H1 (cell line): ENCODE results near the gene PLEKHA3. TPM values are rescaled to one million over a fixed set of nuclear protein-coding genes. Genes with fewer than 3 reads are reported as not detected.

Source experiments
- CTCF ChIA-PET: fragments of 300-600 bp; sonication (Branson Sonifier 250); formaldehyde crosslinking; loops from one replicate; lab custom pipeline; 2021; ENCODE audit not compliant: partially characterized antibody; lab: Charles Lee
- POLR2A ChIA-PET: fragments of 300-600 bp; sonication (Branson Sonifier 250); formaldehyde crosslinking; loops from one replicate; lab custom pipeline; 2021; ENCODE audit warnings: inconsistent platforms; ENCODE audit not compliant: partially characterized antibody; lab: Charles Lee
- DNase-seq, 2 experiments: peaks; one replicate each; pipeline versions ENCODE4 v3.0.0 to v3.0.0-alpha.2; 2010 to 2022; ENCODE audit warnings: low spot score in 2 of 2, low read depth in 1 of 2, mixed read lengths in 1 of 2
- FAIRE-seq: peaks from 2 replicates; lab custom pipeline; 2011; peaks lifted over from hg19 to GRCh38; lab: Jason Lieb, UNC
- H2AFZ ChIP-seq: 2 replicates; pipeline ENCODE4 v1.8.1; 2012; ENCODE audit warnings: low read length, inconsistent platforms
- H2AK5ac ChIP-seq: 2 replicates; pipeline ENCODE4 v1.6.1; 2013; ENCODE audit warnings: low read depth, low read length
- H2BK120ac ChIP-seq: replicated peaks from 2 replicates; pipeline ENCODE3; 2013; ENCODE audit warnings: low read depth, low read length, inconsistent platforms
- H2BK12ac ChIP-seq: 2 replicates; pipeline ENCODE4 v1.6.1; 2013; ENCODE audit warnings: low read depth, low read length
- H2BK15ac ChIP-seq: 2 replicates; pipeline ENCODE4 v1.6.1; 2013; ENCODE audit warnings: low read length
- H2BK20ac ChIP-seq: 2 replicates; pipeline ENCODE4 v1.6.1; 2013; ENCODE audit warnings: low read length
- H2BK5ac ChIP-seq: 2 replicates; pipeline ENCODE4 v1.6.1; 2013; ENCODE audit warnings: low read depth, low read length
- H3K14ac ChIP-seq: 2 replicates; pipeline ENCODE4 v1.6.1; 2013; ENCODE audit warnings: inconsistent platforms; ENCODE audit not compliant: insufficient read length
- H3K18ac ChIP-seq: 2 replicates; pipeline ENCODE4 v1.6.1; 2013; ENCODE audit warnings: low read length; ENCODE audit errors: extremely low read depth
- H3K23ac ChIP-seq: 2 replicates; pipeline ENCODE4 v1.6.1; 2013; ENCODE audit warnings: inconsistent platforms; ENCODE audit not compliant: insufficient read length
- H3K23me2 ChIP-seq: 2 replicates; pipeline ENCODE4 v1.6.1; 2013; ENCODE audit warnings: low read depth, low read length
- H3K27ac ChIP-seq: 2 replicates; pipeline ENCODE4 v1.6.1; 2011; ENCODE audit warnings: low read depth, low read length, inconsistent platforms
- H3K27me3 ChIP-seq, 4 experiments: replicated peaks in 1 of 4; 1 replicate in 1 of 4; 2 replicates in 3 of 4; pipeline versions ENCODE4 v1.6.1 to v1.8.1; 2011 to 2013; ENCODE audit warnings: low read length in 3 of 4, mild to moderate bottlenecking in 3 of 4, inconsistent platforms in 2 of 4, mixed read lengths in 2 of 4, moderate library complexity in 1 of 4; ENCODE audit not compliant: control insufficient read depth in 3 of 4, insufficient read depth in 3 of 4; ENCODE audit errors: extremely low read depth in 1 of 4
- H3K36me3 ChIP-seq, 4 experiments: 2 replicates each; pipeline versions ENCODE4 v1.6.1 to v1.8.1; 2011 to 2013; ENCODE audit warnings: mild to moderate bottlenecking in 4 of 4, low read length in 3 of 4, moderate library complexity in 2 of 4, control low read depth in 1 of 4, inconsistent platforms in 1 of 4; ENCODE audit not compliant: insufficient read depth in 4 of 4, control insufficient read depth in 2 of 4
- H3K4ac ChIP-seq: replicated peaks from 2 replicates; pipeline ENCODE3; 2013; ENCODE audit warnings: low read length, low read depth, mixed read lengths, inconsistent platforms; ENCODE audit not compliant: insufficient read length
- H3K4me1 ChIP-seq, 4 experiments: replicated peaks in 1 of 4; 1 replicate in 1 of 4; 2 replicates in 3 of 4; pipeline versions ENCODE4 v1.6.1 to v1.8.1; 2011 to 2013; ENCODE audit warnings: low read length in 3 of 4, inconsistent platforms in 2 of 4, mixed read lengths in 1 of 4; ENCODE audit not compliant: insufficient read depth in 4 of 4, control insufficient read depth in 3 of 4
- H3K4me2 ChIP-seq, 2 experiments: 2 replicates each; pipeline versions ENCODE4 v1.6.1 to v1.8.1; 2011 to 2013; ENCODE audit warnings: low read depth in 2 of 2, low read length in 2 of 2, control low read depth in 1 of 2, inconsistent platforms in 1 of 2, mild to moderate bottlenecking in 1 of 2; ENCODE audit not compliant: insufficient read depth in 1 of 2
- H3K4me3 ChIP-seq, 4 experiments: fragments of 200-600, 300-600 bp in 1 of 4; sonication (generic), shearing (Covaris generic), sonication (Bioruptor Twin) in 1 of 4; 2 replicates each; pipeline versions ENCODE4 v1.5.1 to v1.8.1; 2011 to 2016; ENCODE audit warnings: low read length in 4 of 4, low read depth in 3 of 4, control low read depth in 2 of 4, inconsistent platforms in 2 of 4, mild to moderate bottlenecking in 2 of 4, mixed read lengths in 1 of 4, moderate library complexity in 1 of 4; ENCODE audit not compliant: insufficient read depth in 2 of 4; ENCODE audit errors: extremely low read depth in 1 of 4
- H3K56ac ChIP-seq: replicated peaks from 2 replicates; pipeline ENCODE3; 2013; ENCODE audit warnings: low read depth, mild to moderate bottlenecking, mixed read lengths, low read length, inconsistent platforms; ENCODE audit not compliant: insufficient read length
- H3K79me1 ChIP-seq: 2 replicates; pipeline ENCODE4 v1.6.1; 2013; ENCODE audit warnings: low read depth, low read length, control low read depth
- H3K79me2 ChIP-seq, 2 experiments: 2 replicates each; pipeline versions ENCODE4 v1.6.1 to v1.8.1; 2012 to 2013; ENCODE audit warnings: low read length in 2 of 2, mild to moderate bottlenecking in 2 of 2, inconsistent platforms in 1 of 2; ENCODE audit not compliant: insufficient read depth in 2 of 2, control insufficient read depth in 1 of 2
- H3K9ac ChIP-seq, 4 experiments: replicated peaks in 1 of 4; 1 replicate in 1 of 4; 2 replicates in 3 of 4; pipeline versions ENCODE4 v1.6.1 to v1.8.1; 2011 to 2013; ENCODE audit warnings: low read depth in 3 of 4, low read length in 3 of 4, control low read depth in 2 of 4, mild to moderate bottlenecking in 2 of 4, moderate library complexity in 2 of 4, inconsistent platforms in 1 of 4; ENCODE audit errors: extremely low read depth in 1 of 4
- H3K9me3 ChIP-seq, 2 experiments: 2 replicates each; pipeline versions ENCODE4 v1.6.1 to v1.8.1; 2012 to 2013; ENCODE audit warnings: mild to moderate bottlenecking in 2 of 2, moderate library complexity in 2 of 2, control low read depth in 1 of 2, inconsistent platforms in 1 of 2, low read depth in 1 of 2, low read length in 1 of 2, mixed read lengths in 1 of 2; ENCODE audit not compliant: insufficient read depth in 2 of 2
- H4K20me1 ChIP-seq, 2 experiments: replicated peaks in 1 of 2; 2 replicates each; pipeline versions ENCODE3 to v1.8.1; 2011 to 2013; ENCODE audit warnings: inconsistent platforms in 2 of 2, low read length in 2 of 2, mild to moderate bottlenecking in 1 of 2; ENCODE audit not compliant: insufficient read depth in 2 of 2, control insufficient read depth in 1 of 2
- H4K5ac ChIP-seq: 2 replicates; pipeline ENCODE4 v1.6.1; 2013; ENCODE audit warnings: low read length, low read depth, mixed read lengths, inconsistent platforms; ENCODE audit not compliant: insufficient read length
- H4K8ac ChIP-seq: 2 replicates; pipeline ENCODE4 v1.8.0; 2013; ENCODE audit warnings: mild to moderate bottlenecking, moderate library complexity, low read length, inconsistent platforms; ENCODE audit not compliant: insufficient read depth; ENCODE audit errors: extremely low read depth
- H4K91ac ChIP-seq: replicated peaks from 2 replicates; pipeline ENCODE3; 2013; ENCODE audit warnings: low read length, mixed read lengths, inconsistent platforms; ENCODE audit not compliant: insufficient read length
- WGBS, 2 experiments: shearing (Covaris generic) in 1 of 2; methylation state at CpG; one replicate each; pipeline versions ENCODE4 v1.1.6 to v1.1.7; 2013 to 2015; ENCODE audit warnings: low lambda C conversion rate in 2 of 2, mixed read lengths in 2 of 2, inconsistent platforms in 1 of 2, low coverage in 1 of 2, missing lambda C conversion rate in 1 of 2; ENCODE audit not compliant: insufficient replicate concordance in 2 of 2, insufficient coverage in 1 of 2, insufficient read length in 1 of 2; ENCODE audit errors: extremely low coverage in 1 of 2, missing lambda C conversion rate in 1 of 2; 5-methylcytosine and 5-hydroxymethylcytosine counted together
- polyA plus RNA-seq, 7 experiments: library from polyadenylated mRNA; depleted of rRNA in 3 of 7; stranded (reverse) in 5 of 7; unstranded in 2 of 7; fragments of >200 nt in 5 of 7; fragments of 200-250 nt in 2 of 7; gene quantifications; 1 replicate in 5 of 7; 2 replicates in 1 of 7; 4 replicates in 1 of 7; pipeline versions ENCODE4 v1.2.1 to v1.2.3, GENCODE V29; 2011 to 2013; ENCODE audit warnings: missing spikeins in 2 of 7, mixed read lengths in 2 of 7
- total RNA-seq: library from RNA; stranded (reverse); fragmentation: NEBNext Ultra II Directional; extraction: Animal tissue kit (Norgen Biotek cat#: 25700); gene quantifications from 2 replicates; pipeline ENCODE4 v1.2.1, GENCODE V29; 2021
- TF ChIP-seq, protein P1 (sequence below): IDR thresholded peaks from 2 replicates; pipeline ENCODE4 v1.6.1; 2011; ENCODE audit warnings: low read depth, mild to moderate bottlenecking, low read length; ENCODE audit not compliant: insufficient read depth

The PLEKHA3 gene
- total and polyA plus RNA-seq, 2 of the 8 experiments (the other 6 are each of a cell fraction or from before 2014, with no cell fraction given): 1.9 to 20.1 TPM

DNA sequence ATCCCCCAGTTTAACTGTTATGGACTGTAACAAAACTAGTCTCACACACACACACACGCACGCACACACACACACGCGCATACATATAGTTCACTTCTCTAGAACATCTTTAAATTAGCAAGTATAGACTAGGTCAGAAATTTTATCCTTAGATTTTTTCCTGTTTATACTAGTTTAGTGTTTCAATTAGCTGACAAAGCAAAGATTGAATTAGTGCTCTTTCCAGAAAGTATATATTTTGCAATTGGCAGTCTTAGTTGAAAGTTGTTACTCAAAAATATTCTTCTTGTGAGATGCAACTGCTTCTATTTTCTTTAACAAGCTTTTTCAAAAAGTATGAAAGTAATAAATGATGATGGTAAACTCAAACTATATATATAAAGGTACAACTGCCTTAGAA lies 22.5 kb downstream of the PLEKHA3 start:
- Histone ChIP-seq H3K79me2 (no peaks in the 10 kb centered on the region), H2BK12ac (no peak overlapping the region), H3K23ac (no peak overlapping the region), H3K4ac (no peak overlapping the region), H2BK120ac (no peak overlapping the region), H4K8ac (no peak overlapping the region), H3K36me3 (peaks cover 2 to 25% (median 5%) of the 10 kb centered on the region in 4 experiments; a peak in 6 of 8 replicates), H2AK5ac (no peak overlapping the region), H3K27me3 (no peaks in the 10 kb centered on the region), H3K4me2 (no peak overlapping the region), H2BK5ac (no peak overlapping the region), H3K79me1 (no peaks in the 10 kb centered on the region), H3K4me1 (peaks cover 0 to 3% (median 0%) of the 10 kb centered on the region in 4 experiments; a peak in 2 of 7 replicates), H3K14ac (no peak overlapping the region), H3K9ac (no peak overlapping the region), H4K20me1 (no peaks in the 10 kb centered on the region), H4K5ac (no peak overlapping the region), H3K18ac (no peak overlapping the region), H3K23me2 (no peaks in the 10 kb centered on the region), H3K9me3 (no peaks in the 10 kb centered on the region), H2AFZ (no peak overlapping the region), H2BK20ac (no peak overlapping the region)
- CTCF ChIA-PET: interaction anchor here (1.2 kb wide), 1 partner anchor 20 kb away, joined by 5 read pairs; no protein-coding TSS in a partner anchor
- POLR2A ChIA-PET: no interaction called here
- WGBS, 2 experiments: 90% methylated on average over 4 of the region's 4 CpGs; no CpG with 5 or more reads in 1 of the 2 experiments
- TF ChIP-seq, protein P1, sequence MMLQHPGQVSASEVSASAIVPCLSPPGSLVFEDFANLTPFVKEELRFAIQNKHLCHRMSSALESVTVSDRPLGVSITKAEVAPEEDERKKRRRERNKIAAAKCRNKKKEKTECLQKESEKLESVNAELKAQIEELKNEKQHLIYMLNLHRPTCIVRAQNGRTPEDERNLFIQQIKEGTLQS: no peak
- TF ChIP-seq, all 59 proteins: peak for 0
- no peak overlapping the region for H3K56ac ChIP-seq
- H2BK15ac ChIP-seq: no peak overlapping the region
- FAIRE-seq: no peak
- H3K27ac ChIP-seq: no peak overlapping the region
- H3K4me3 ChIP-seq: no peak overlapping the region
- no peak overlapping the region for H4K91ac ChIP-seq
- no peak for DNase-seq
